ENCODE results near the gene APEH. TPM values are rescaled to one million over a fixed set of nuclear protein-coding genes. Genes with fewer than 3 reads are reported as not detected.

Gene APEH
- total RNA-seq, 4 donors from 2014 or later, result 48.2 to 75.5 (median 68.1) TPM

DNA sequence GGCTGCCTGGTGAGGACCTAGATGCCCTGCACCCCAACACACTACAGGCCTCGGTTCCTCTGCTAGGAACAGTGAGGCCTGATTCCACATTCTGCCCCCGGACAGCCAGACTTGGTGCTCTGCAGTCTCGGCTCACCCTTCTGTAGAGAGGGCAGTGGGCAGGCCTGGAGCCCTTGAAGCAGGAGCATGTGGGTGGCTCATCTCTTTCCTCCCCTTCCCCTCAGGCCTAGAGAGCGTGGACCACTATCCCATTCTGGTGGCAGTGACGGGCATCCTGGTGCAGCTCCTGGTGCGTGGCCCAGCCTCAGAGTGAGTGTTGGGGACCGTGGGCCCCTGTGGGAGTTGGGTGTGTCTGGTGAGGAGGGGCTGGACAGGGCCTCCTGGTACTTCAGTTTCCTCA, 42.0 kb downstream of the APEH start:
- Histone ChIP-seq H3K4me3 (no peak overlapping the region), H3K27ac (replicated peaks in 1 of 4) (no peak overlapping the region), H3K4me1 (peaks cover 16 to 27% (median 25%) of the 10 kb centered on the region in 4 donors), H3K27me3 (no peaks in the 10 kb centered on the region), H3K9me3 (no peaks in the 10 kb centered on the region), H3K36me3 (peaks cover 6 to 70% (median 55%) of the 10 kb centered on the region in 4 donors)
- intact Hi-C loops (cut with DNase I), result no loop called here
- TF ChIP-seq, protein P1, sequence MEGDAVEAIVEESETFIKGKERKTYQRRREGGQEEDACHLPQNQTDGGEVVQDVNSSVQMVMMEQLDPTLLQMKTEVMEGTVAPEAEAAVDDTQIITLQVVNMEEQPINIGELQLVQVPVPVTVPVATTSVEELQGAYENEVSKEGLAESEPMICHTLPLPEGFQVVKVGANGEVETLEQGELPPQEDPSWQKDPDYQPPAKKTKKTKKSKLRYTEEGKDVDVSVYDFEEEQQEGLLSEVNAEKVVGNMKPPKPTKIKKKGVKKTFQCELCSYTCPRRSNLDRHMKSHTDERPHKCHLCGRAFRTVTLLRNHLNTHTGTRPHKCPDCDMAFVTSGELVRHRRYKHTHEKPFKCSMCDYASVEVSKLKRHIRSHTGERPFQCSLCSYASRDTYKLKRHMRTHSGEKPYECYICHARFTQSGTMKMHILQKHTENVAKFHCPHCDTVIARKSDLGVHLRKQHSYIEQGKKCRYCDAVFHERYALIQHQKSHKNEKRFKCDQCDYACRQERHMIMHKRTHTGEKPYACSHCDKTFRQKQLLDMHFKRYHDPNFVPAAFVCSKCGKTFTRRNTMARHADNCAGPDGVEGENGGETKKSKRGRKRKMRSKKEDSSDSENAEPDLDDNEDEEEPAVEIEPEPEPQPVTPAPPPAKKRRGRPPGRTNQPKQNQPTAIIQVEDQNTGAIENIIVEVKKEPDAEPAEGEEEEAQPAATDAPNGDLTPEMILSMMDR (IDR thresholded peaks at IDR 0.05), result no peak
- TF ChIP-seq POLR2AphosphoS5 (IDR thresholded peaks at IDR 0.05), result no peak
- TF ChIP-seq POLR2A (IDR thresholded peaks at IDR 0.05; ENCODE audit: low read depth), result no peak
- no peak for TF ChIP-seq EP300 (IDR thresholded peaks at IDR 0.05)
- 94% methylated on average over 3 of the region's 7 CpGs for WGBS
- DNase-seq (ENCODE audit: extremely low spot score), result no peak

DNA sequence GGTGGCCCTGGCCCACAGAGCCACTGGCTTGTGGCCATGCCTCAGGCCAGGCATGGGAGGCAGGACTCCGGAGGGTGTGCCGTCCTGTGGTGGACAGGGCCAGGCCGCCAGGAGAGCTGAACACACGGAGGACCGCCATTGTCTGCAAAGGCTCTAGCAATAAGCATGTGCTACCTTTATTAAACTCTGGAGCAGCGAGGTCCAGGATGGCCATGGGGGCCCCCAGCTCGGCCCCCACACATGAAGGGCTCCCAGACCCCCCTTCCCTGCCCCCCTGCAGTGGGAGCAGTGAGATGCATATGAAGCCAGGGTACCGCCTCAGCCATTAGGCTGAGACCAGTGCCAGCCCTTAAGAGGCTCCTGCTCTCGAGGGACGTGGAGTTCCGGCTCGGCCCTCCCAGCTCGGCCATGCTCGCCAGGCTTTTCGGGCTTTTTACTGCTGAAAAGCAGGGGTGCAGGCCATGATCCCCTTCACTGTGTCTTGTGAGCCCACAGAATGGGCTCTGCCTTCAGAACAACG, 42.6 kb downstream of the APEH start:
- Histone ChIP-seq H3K36me3 (peaks cover 6 to 70% (median 56%) of the 10 kb centered on the region in 4 donors), H3K4me3 (no peak overlapping the region), H3K9me3 (no peaks in the 10 kb centered on the region), H3K27ac (replicated peaks in 1 of 4) (no peak overlapping the region), H3K27me3 (no peaks in the 10 kb centered on the region), H3K4me1 (peaks cover 16 to 29% (median 26%) of the 10 kb centered on the region in 4 donors)
- no peak for DNase-seq (ENCODE audit: extremely low spot score)
- intact Hi-C loops (cut with DNase I), result no loop called here
- TF ChIP-seq EP300 (IDR thresholded peaks at IDR 0.05) (no peak), POLR2AphosphoS5 (IDR thresholded peaks at IDR 0.05) (no peak), POLR2A (IDR thresholded peaks at IDR 0.05; ENCODE audit: low read depth) (no peak)
- TF ChIP-seq, protein P1 (IDR thresholded peaks at IDR 0.05), result no peak
- no CpG with 5 or more reads among the region's 16 CpGs for WGBS

DNA sequence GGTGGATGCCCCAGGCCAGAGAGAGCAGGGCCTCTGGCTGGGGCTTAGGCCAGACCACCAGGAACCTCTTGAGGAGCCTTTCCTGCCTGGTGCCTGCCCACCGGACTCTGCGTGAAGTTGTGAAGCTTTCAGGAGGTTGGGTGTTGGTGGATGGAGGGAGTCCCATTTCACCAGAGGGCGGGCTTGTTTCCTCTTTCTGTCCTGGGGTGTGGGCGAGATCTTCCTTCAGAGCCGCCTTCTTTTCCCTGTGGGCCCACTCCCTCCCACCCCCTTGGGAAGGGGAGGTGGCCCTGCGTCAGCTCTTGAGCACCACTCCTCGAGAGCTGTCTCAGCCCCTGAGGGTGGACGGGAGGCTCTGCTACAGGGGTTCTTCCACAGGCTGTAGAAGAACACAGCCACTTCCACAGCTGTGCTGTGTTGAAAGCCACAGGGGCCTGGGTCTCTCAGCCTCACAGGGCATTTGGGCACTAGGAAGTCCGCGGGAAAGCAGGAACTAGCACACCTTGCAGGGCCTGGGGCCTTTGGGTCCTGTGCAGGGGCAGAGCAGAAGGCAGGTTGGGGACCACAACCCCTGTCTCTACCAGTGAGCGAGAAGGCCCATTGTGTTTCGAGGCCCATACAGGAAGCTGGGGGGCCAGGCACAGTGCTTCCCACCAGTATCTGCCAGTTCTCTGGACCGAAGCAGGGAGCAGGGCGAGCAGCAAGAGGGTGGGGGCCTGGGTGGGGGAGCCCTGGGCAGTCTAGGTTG, 43.2 kb downstream of the APEH start:
- Histone ChIP-seq H3K9me3 (no peaks in the 10 kb centered on the region), H3K4me1 (peaks cover 17 to 35% (median 31%) of the 10 kb centered on the region in 4 donors), H3K27me3 (no peaks in the 10 kb centered on the region), H3K36me3 (peaks cover 6 to 70% (median 59%) of the 10 kb centered on the region in 4 donors), H3K27ac (replicated peaks in 1 of 4) (no peak overlapping the region), H3K4me3 (no peak overlapping the region)
- intact Hi-C loops (cut with DNase I), result no loop called here
- 72% methylated on average over 12 of the region's 14 CpGs for WGBS
- DNase-seq (ENCODE audit: extremely low spot score), result no peak
- TF ChIP-seq POLR2A (IDR thresholded peaks at IDR 0.05; ENCODE audit: low read depth) (no peak), EP300 (IDR thresholded peaks at IDR 0.05) (no peak)
- TF ChIP-seq, protein P1 (IDR thresholded peaks at IDR 0.05), result no peak

DNA sequence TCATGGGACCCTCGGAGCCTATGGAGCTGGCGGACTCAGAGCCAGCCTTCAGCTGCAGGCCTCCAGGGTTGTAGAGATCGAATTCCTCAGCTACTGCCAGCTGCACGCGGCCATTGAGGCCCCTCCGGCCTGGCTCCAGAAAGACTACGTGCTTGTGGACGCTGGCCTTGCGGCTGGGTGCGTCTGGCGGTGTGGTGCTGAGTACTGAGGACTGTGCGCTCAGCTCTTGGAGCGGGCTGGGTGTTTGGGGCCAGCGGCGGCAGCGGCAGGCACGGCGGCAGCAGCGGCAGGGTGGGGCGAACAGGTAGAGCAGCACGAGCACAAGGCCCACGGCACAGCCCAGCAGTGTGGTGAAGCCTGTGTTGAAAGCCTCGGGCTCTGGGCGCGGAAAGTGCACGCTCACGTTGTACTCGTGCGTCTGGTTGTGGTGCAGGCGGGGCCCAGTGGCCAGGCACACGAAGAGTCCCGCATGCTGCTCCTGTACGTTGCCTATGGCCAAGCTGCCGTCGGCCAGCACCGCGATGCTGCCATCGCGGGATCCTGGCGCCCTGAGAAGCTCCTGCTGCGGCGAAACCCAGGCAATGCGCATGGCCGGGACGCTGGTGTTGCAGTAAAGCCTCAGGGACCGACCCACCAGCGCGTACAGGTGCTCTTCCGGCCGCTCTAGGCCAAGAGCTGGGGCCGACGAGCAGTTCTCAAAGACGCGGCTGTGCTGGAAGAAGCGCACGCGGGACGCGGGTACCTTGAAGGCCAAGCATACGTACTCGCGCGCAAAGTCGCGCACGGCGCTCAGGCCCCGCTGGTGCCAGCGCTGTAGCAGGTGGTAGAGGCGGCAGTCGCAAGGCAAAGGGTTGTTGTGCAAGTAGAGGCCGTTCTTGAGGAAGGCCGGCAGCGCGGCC, 44.1 kb downstream of the APEH start:
- peaks cover 6 to 66% (median 55%) of the 10 kb centered on the region in 4 donors for H3K36me3 ChIP-seq
- peak overlapping the region; percentile 54 to 71 (median 65) for H3K4me3 ChIP-seq
- no peaks in the 10 kb centered on the region for H3K27me3 ChIP-seq
- DNase-seq (ENCODE audit: extremely low spot score), result no peak
- H3K9me3 ChIP-seq, result no peaks in the 10 kb centered on the region
- intact Hi-C loops (cut with DNase I), result no loop called here
- TF ChIP-seq EP300 (IDR thresholded peaks at IDR 0.05), result no peak
- TF ChIP-seq, protein P1 (IDR thresholded peaks at IDR 0.05), result no peak
- TF ChIP-seq POLR2AphosphoS5 (IDR thresholded peaks at IDR 0.05), result no peak
- TF ChIP-seq POLR2A (IDR thresholded peaks at IDR 0.05; ENCODE audit: low read depth), result no peak
- no peak overlapping the region for H3K27ac ChIP-seq (replicated peaks in 1 of 4)
- H3K4me1 ChIP-seq, result peaks cover 25 to 43% (median 39%) of the 10 kb centered on the region in 4 donors
- WGBS, result 84% methylated on average over 29 of the region's 75 CpGs

Data from esophagus muscularis mucosa (tissue), 4 donors.